Astrocyte of the cerebellum (primary cell): ENCODE data around the gene IRF8.

ENCODE experiments used
- DNase-seq: peaks from one replicate; pipeline ENCODE4 v3.0.0-alpha.2; 2011; ENCODE audit warnings: low read depth
- H3K4me3 ChIP-seq: 2 replicates; pipeline ENCODE4 v1.5.1; 2011; ENCODE audit warnings: mild to moderate bottlenecking, low read depth, low read length, moderate library complexity
- in situ Hi-C: cut with HindIII; loops from 2 replicates; pipeline ENCODE4 v1.10.0; 2017; ENCODE audit warnings: low sequenced_read_pairs
- TF ChIP-seq, protein P1 (sequence below): IDR thresholded peaks from 2 replicates; pipeline ENCODE4 v1.5.1; 2012; ENCODE audit warnings: low read length, low read depth, moderate library complexity, mild to moderate bottlenecking; ENCODE audit errors: missing control alignments

The IRF8 gene

DNA sequence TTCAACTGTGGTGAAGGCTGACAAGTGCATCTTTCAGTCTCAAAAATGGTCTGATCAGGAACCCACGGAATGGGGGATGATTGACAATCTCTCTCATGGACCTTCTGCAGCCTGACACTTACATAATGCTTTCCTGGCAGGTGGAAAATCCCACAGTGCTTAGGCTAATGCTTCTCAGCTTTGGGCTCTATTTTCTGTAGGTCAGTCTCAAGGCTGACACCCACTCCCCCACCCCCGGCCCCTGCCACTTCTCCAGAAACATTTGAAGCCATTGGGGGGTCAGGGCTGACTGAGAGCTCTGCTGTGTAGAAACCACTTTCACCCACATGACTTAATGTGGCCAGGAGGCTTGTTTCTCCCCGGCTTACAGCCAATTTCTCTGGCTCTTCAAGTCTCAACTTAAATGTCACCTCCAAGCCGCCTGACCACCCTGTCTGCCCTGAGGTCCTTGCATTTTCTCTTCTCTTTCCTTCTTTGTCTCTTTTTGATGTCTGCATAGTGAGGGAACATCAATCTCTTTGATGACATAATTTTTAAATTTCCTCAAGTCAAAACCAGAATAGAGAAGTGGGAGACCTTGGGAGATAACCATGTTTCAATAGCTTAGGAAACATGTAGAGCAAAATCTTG, 16.7 kb upstream of the IRF8 start:
- H3K4me3 ChIP-seq: no peak overlapping the region
- no peak for DNase-seq
- in situ Hi-C loops: no loop called here
- TF ChIP-seq, protein P1, sequence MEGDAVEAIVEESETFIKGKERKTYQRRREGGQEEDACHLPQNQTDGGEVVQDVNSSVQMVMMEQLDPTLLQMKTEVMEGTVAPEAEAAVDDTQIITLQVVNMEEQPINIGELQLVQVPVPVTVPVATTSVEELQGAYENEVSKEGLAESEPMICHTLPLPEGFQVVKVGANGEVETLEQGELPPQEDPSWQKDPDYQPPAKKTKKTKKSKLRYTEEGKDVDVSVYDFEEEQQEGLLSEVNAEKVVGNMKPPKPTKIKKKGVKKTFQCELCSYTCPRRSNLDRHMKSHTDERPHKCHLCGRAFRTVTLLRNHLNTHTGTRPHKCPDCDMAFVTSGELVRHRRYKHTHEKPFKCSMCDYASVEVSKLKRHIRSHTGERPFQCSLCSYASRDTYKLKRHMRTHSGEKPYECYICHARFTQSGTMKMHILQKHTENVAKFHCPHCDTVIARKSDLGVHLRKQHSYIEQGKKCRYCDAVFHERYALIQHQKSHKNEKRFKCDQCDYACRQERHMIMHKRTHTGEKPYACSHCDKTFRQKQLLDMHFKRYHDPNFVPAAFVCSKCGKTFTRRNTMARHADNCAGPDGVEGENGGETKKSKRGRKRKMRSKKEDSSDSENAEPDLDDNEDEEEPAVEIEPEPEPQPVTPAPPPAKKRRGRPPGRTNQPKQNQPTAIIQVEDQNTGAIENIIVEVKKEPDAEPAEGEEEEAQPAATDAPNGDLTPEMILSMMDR: no peak

DNA sequence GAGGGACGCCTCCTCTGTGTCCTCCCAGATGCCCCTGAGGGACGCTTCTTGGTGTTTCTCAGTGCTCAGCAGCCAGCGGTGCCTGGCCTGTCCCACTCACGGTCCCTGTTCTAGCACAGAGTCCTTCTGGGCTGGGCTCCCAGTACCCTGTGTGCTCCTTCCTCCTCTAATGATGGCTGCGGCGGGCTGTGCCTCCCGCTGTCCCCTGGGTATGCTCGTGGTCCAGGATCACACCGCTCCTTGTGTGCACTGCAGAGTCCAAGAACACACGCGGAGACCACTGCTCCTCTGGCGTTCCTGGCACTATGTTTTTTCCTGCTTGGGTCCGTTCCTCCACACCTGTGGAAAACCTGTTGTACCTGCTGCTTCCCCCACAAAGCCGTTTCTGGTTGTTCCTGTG, 15.1 kb upstream of the IRF8 start:
- no peak overlapping the region for H3K4me3 ChIP-seq
- in situ Hi-C loops: no loop called here
- TF ChIP-seq, protein P1: no peak
- DNase-seq: no peak

DNA sequence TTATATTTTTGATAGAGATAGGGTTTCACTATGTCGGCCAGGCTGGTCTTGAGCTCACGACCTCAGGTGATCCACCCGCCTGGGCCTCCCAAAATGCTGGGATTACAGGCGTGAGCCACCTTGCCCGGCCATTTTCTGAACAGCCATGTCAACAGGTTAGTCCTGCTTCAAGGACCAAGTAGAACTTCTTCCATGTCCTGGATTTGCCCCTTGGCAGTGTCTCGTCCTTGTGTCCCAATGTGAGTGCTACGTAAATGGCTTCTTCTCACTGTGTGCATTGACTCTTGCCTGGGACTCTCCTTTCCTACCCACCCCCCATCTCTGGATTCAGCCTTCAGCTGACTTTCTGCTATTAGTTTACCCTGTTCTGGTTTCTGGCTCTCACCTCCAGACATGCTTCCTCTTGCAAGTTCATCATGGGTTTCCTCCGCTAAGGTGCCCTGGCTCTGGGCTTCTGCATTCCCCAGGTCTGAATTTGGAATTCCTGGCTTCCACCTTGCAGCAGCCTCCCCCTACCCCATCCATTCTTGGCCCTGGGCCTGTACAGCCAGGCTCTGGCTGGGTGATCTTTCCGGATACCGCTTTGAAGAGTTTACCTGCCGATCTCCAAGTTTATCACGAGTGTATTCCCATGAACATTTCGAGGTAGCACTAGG, 14.0 kb upstream of the IRF8 start:
- in situ Hi-C loops: no loop called here
- H3K4me3 ChIP-seq: no peak overlapping the region
- TF ChIP-seq, protein P1: no peak
- no peak for DNase-seq

DNA sequence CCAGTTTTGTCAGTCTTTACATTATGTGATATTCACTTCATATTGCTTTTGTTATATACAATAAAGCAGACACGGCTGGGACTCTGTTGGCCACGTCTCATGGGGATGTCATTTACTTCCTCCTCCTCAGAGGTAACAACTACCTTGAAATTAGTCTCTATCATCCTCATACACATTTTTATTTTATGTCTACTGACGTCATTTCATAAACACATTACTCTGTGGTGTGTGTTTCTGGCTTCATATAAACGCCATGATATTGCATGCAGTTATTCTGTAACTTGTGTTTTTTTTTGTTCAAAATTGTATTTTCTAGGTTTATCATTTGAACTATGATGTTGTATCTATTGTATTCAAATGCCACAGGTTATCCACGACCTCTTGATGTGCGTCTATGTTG, 13.4 kb upstream of the IRF8 start:
- DNase-seq: no peak
- in situ Hi-C loops: no loop called here
- TF ChIP-seq, protein P1: no peak
- no peak overlapping the region for H3K4me3 ChIP-seq

DNA sequence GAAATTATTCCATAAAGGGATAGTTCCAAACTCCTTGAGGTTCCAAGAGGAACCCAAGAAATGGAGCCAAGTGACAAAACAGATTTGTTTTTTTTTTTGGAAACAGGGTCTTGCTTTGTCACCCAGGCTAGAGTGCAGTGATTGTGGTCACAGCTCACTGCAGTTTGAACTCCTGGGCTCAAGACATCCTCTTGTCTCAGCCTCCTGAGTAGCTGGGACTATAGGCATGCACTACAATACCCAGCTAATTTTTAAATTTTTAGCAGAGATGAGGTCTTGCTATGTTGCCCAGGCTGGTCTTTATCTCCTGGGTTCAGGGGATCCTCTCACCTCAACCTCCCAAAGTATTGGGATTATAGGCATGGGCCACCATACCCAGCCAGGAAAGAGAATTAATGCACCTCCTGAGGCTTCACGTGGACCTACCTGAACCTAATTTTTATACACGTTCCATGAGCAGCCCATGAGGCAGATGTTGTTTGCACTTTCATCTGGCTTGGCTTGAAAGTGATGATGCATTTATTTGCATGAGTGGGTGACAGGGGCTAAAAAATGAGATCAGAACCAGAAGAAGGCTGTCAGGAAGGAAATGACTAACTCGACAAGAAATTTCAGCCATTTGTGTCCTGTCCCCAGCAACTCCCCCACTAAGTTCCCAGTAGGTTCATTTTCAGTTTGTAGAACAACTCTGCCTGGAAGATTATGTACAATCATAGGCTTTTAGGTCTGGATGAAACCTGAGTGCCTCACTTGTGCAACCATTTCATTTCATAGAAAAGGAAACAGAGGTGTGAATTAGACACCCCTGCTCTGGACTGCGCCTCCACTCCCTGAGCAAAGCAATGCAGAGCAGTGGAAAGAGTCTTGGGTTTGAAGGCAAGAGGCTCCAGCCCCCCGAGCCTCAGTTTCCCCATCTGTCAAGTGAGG, 10.3 kb upstream of the IRF8 start:
- TF ChIP-seq, protein P1: no peak
- no peak for DNase-seq
- H3K4me3 ChIP-seq: no peak overlapping the region

DNA sequence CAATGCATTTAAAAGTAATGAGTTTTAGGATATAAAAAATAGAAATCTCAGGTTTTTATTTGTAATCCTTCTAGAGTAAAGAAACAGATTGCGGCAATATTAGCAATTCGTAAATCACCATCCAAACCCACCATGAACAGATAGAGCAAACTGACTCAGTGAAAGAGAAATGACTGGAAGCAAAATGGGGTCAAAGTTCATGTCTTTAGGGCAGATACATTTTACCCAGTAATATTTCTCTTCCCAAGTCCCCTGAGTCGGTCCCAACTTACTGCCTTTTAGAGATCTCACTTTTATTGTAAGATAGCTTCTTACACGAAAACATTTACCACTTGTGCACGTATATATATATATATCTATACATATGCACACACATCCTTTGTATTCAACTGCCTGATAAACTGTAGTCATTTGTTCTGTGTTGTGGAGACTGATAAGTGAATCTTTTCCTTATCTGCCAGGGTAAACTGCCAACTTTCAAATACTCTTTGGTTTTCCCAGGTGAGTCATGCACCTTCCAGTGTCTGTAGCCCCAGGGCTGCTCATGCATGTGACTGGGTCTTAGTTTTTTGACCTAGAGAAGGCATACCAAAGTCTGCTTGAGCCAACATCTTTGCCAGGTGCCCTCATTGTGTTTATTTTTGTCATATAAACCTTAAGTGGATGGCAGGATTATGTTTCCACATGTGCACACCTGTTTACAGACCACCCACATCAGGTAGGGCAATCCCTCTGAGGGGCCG, 7.8 kb upstream of the IRF8 start:
- TF ChIP-seq, protein P1: no peak
- H3K4me3 ChIP-seq: no peak overlapping the region
- in situ Hi-C loops: loop anchor here (5.0 kb wide), 1 partner anchor 101 kb away; no protein-coding TSS in a partner anchor
- no peak for DNase-seq

More for the DNA sequence above, 10.3 kb upstream of the IRF8 start:
- in situ Hi-C loops: no loop called here
